Measurements from ENCODE around the gene JADE2.

The JADE2 gene

GRCh38 chr5:134571693-134572405, 46.4 kb downstream of the JADE2 start:
- no peak for DNase-seq

GRCh38 chr5:134572811-134573210, 47.3 kb downstream of the JADE2 start:
- DNase-seq = no peak

GRCh38 chr5:134574521-134574920, 49.1 kb downstream of the JADE2 start:
- DNase-seq = no peak

GRCh38 chr5:134575316-134575715, 49.8 kb downstream of the JADE2 start:
- DNase-seq = no peak

GRCh38 chr5:134576386-134577021, 51.0 kb downstream of the JADE2 start:
- no peak for DNase-seq

- no peak for DNase-seq
Measured at GRCh38 chr5:134577022-134577795, 51.7 kb downstream of the JADE2 start.

- peak; percentile 78 for DNase-seq
Measured at GRCh38 chr5:134577796-134578577, 52.5 kb downstream of the JADE2 start.

- DNase-seq = no peak
Measured at GRCh38 chr5:134578578-134579283, 53.3 kb downstream of the JADE2 start.

GRCh38 chr5:134579284-134579771, 53.9 kb downstream of the JADE2 start:
- no peak for DNase-seq

- no peak for DNase-seq
Measured at GRCh38 chr5:134580001-134580460, 54.6 kb downstream of the JADE2 start.

- no peak for DNase-seq
Measured at GRCh38 chr5:134581241-134581981, 55.9 kb downstream of the JADE2 start.

GRCh38 chr5:134582281-134582680, 56.8 kb downstream of the JADE2 start:
- no peak for DNase-seq

- DNase-seq = no peak
Measured at GRCh38 chr5:134582941-134583340, 57.5 kb downstream of the JADE2 start.

- DNase-seq = no peak
Measured at GRCh38 chr5:134583766-134584165, 58.3 kb downstream of the JADE2 start.

GRCh38 chr5:134584662-134585061, 59.2 kb downstream of the JADE2 start:
- DNase-seq = no peak

- DNase-seq = no peak
Measured at GRCh38 chr5:134585966-134586365, 60.5 kb downstream of the JADE2 start.

- DNase-seq = no peak
Measured at GRCh38 chr5:134586866-134587524, 61.5 kb downstream of the JADE2 start.

- no peak for DNase-seq
Measured at GRCh38 chr5:134590992-134591659, 65.7 kb downstream of the JADE2 start.

- DNase-seq = no peak
Measured at GRCh38 chr5:134592141-134592746, 66.8 kb downstream of the JADE2 start.

GRCh38 chr5:134594336-134594735, 68.9 kb downstream of the JADE2 start:
- no peak for DNase-seq

Data from NCI-H2029 treated with DMSO at 0.1 percent for 48 hours (cell line).